Smooth muscle cell (in vitro differentiated cells): ENCODE results near the gene RASSF1. TPM values are rescaled to one million over a fixed set of nuclear protein-coding genes. Genes with fewer than 3 reads are reported as not detected.

ENCODE experiments used
- DNase-seq: peaks from one replicate; lab custom pipeline; 2025; ENCODE audit not compliant: unreplicated experiment; lab: John Stamatoyannopoulos, UW
- H2AFZ ChIP-seq: fragments of 200-600 bp; sonication (generic); 2 replicates; pipeline ENCODE4 v1.6.0; 2016; ENCODE audit warnings: antibody characterized with exemption, low read depth, mild to moderate bottlenecking
- H3F3A ChIP-seq: fragments of 200-600 bp; sonication (generic); 2 replicates; pipeline ENCODE4 v1.6.0; 2017; ENCODE audit warnings: antibody characterized with exemption, low read depth
- H3K27ac ChIP-seq: fragments of 200-600 bp; sonication (generic); 2 replicates; pipeline ENCODE4 v1.5.1; 2016; ENCODE audit warnings: low read depth, mild to moderate bottlenecking
- H3K27me3 ChIP-seq: fragments of 200-600 bp; sonication (generic); 2 replicates; pipeline ENCODE4 v1.6.1; 2016; ENCODE audit warnings: low read depth, mild to moderate bottlenecking
- H3K36me3 ChIP-seq: fragments of 200-600 bp; sonication (generic); 2 replicates; pipeline ENCODE4 v1.5.1; 2016; ENCODE audit warnings: low read depth
- H3K4me1 ChIP-seq: fragments of 200-600 bp; sonication (generic); 2 replicates; pipeline ENCODE4 v1.5.1; 2016; ENCODE audit warnings: low read depth
- H3K4me2 ChIP-seq: fragments of 200-600 bp; sonication (generic); 2 replicates; pipeline ENCODE4 v1.6.0; 2016; ENCODE audit warnings: mild to moderate bottlenecking
- H3K4me3 ChIP-seq: fragments of 200-600 bp; sonication (generic); 2 replicates; pipeline ENCODE4 v1.5.1; 2016; ENCODE audit warnings: mild to moderate bottlenecking
- H3K79me2 ChIP-seq: fragments of 200-600 bp; sonication (generic); 2 replicates; pipeline ENCODE4 v1.6.0; 2016; ENCODE audit warnings: low read depth, mild to moderate bottlenecking
- H3K9ac ChIP-seq: fragments of 200-600 bp; sonication (generic); 2 replicates; pipeline ENCODE4 v1.6.0; 2016; ENCODE audit warnings: low read depth
- H3K9me3 ChIP-seq: fragments of 200-600 bp; sonication (generic); replicated peaks from 2 replicates; pipeline ENCODE4 v1.5.1; 2016; ENCODE audit warnings: low read depth
- H4K20me1 ChIP-seq: fragments of 200-600 bp; sonication (generic); 2 replicates; pipeline ENCODE4 v1.6.0; 2016; ENCODE audit warnings: low read depth
- CTCF ChIP-seq: fragments of 200-600 bp; sonication (generic); IDR thresholded peaks from 2 replicates; pipeline ENCODE4 v1.5.1; 2017; ENCODE audit warnings: borderline replicate concordance, mild to moderate bottlenecking, antibody characterized with exemption; ENCODE audit not compliant: insufficient read depth, poor library complexity, severe bottlenecking
- WGBS: methylation state at CpG from one replicate; pipeline ENCODE4 v1.1.7; 2016; ENCODE audit warnings: low lambda C conversion rate; 5-methylcytosine and 5-hydroxymethylcytosine counted together
- polyA plus RNA-seq: library from polyadenylated mRNA; unstranded; fragments of >200 nt; fragmentation: Nextera tagmentation; extraction: Ambion mirVana; gene quantifications from 2 replicates; pipeline ENCODE4 v1.2.1, GENCODE V29; 2016
- total RNA-seq: library from RNA; depleted of rRNA; stranded (reverse); fragments of >200 nt; gene quantifications from 2 replicates; pipeline ENCODE4 v1.2.3, GENCODE V29; 2014

RASSF1 gene
- total and polyA plus RNA-seq, 2 experiments from 2014 or later: 27.6 to 58.5 TPM

GRCh38 chr3:50299638-50299928, 41.1 kb downstream of the RASSF1 start:
- peak overlapping the region; percentile 58 for H3K4me3 ChIP-seq
- peak overlapping the region; percentile 84 for H3K9ac ChIP-seq
- peak overlapping the region; percentile 94 for H3K4me2 ChIP-seq
- peaks cover 13% of the 10 kb centered on the region for H3K4me1 ChIP-seq
- WGBS: 4% methylated on average over 12 of the region's 12 CpGs
- no peaks in the 10 kb centered on the region for H3K79me2 ChIP-seq
- no peak for TF ChIP-seq CTCF
- no peak for DNase-seq
- H4K20me1 ChIP-seq: no peaks in the 10 kb centered on the region
- peaks cover 4% of the 10 kb centered on the region for H3F3A ChIP-seq
- no peaks in the 10 kb centered on the region for H3K9me3 ChIP-seq
- H3K36me3 ChIP-seq: no peaks in the 10 kb centered on the region
- no peaks in the 10 kb centered on the region for H3K27me3 ChIP-seq
- H3K27ac ChIP-seq: peak overlapping the region; percentile 85
- H2AFZ ChIP-seq: peak overlapping the region; percentile 75

- H3K9me3 ChIP-seq: no peaks in the 10 kb centered on the region
- DNase-seq: peak; percentile 95
- H3K27me3 ChIP-seq: no peaks in the 10 kb centered on the region
- peak within 1 kb of the TSS; percentile 86 for H3K9ac ChIP-seq
- H3K36me3 ChIP-seq: no peaks in the 10 kb centered on the region
- H3K4me2 ChIP-seq: peak within 1 kb of the TSS; percentile 100
- H3K4me1 ChIP-seq: peaks cover 13% of the 10 kb centered on the region
- H3K27ac ChIP-seq: peak within 1 kb of the TSS; percentile 85
- H3K4me3 ChIP-seq: peak within 1 kb of the TSS; percentile 85
- peak; percentile 9 for TF ChIP-seq CTCF
- 1% methylated on average over 50 of the region's 61 CpGs for WGBS
- H3F3A ChIP-seq: peaks cover 4% of the 10 kb centered on the region
- H2AFZ ChIP-seq: peak within 1 kb of the TSS; percentile 75
- no peaks in the 10 kb centered on the region for H4K20me1 ChIP-seq
- H3K79me2 ChIP-seq: no peaks in the 10 kb centered on the region
Measured at GRCh38 chr3:50298836-50299637, 41.6 kb downstream of the RASSF1 start, which contains the start of the genes HYAL3 and NAA80. HYAL3 (minus strand) TSS chr3:50299405; CDS start chr3:50295602, 3,803 bp downstream. NAA80 (minus strand) TSS chr3:50299405; CDS start chr3:50297463, 1,942 bp downstream.

GRCh38 chr3:50297896-50298725, 42.5 kb downstream of the RASSF1 start:
- Histone ChIP-seq H3K4me2 (peak overlapping the region; percentile 100), H3F3A (peaks cover 4% of the 10 kb centered on the region), H3K27ac (peak overlapping the region; percentile 73), H3K79me2 (no peaks in the 10 kb centered on the region), H3K9ac (peak overlapping the region; percentile 86), H3K4me1 (peaks cover 13% of the 10 kb centered on the region), H3K27me3 (no peaks in the 10 kb centered on the region), H4K20me1 (no peaks in the 10 kb centered on the region), H3K9me3 (no peaks in the 10 kb centered on the region), H2AFZ (no peak overlapping the region), H3K4me3 (peak overlapping the region; percentile 85), H3K36me3 (no peaks in the 10 kb centered on the region)
- 74% methylated on average over 9 of the region's 9 CpGs for WGBS
- no peak for DNase-seq
- peak; percentile 12 for TF ChIP-seq CTCF
